Glutamatergic neuron (in vitro differentiated cells): ENCODE results near the gene ABCA3. TPM values are rescaled to one million over a fixed set of nuclear protein-coding genes. Genes with fewer than 3 reads are reported as not detected.

Experiments used
- DNase-seq: peaks from one replicate; pipeline ENCODE4 v3.0.0; 2022
- H3K27ac Mint-ChIP-seq: one replicate; pipeline ENCODE4 v1.8.0; 2020; ENCODE audit warnings: mild to moderate bottlenecking, mixed read lengths, inconsistent platforms; ENCODE audit not compliant: unreplicated experiment
- H3K27me3 Mint-ChIP-seq: one replicate; pipeline ENCODE4 v1.8.0; 2020; ENCODE audit warnings: mild to moderate bottlenecking, moderate library complexity, mixed read lengths, inconsistent platforms; ENCODE audit not compliant: unreplicated experiment
- H3K36me3 Mint-ChIP-seq: one replicate; pipeline ENCODE4 v1.8.0; 2020; ENCODE audit warnings: mild to moderate bottlenecking, mixed read lengths, inconsistent platforms; ENCODE audit not compliant: unreplicated experiment
- H3K4me1 Mint-ChIP-seq: one replicate; pipeline ENCODE4 v1.8.0; 2020; ENCODE audit warnings: mild to moderate bottlenecking, low read depth, mixed read lengths, inconsistent platforms; ENCODE audit not compliant: unreplicated experiment
- H3K4me3 Mint-ChIP-seq: one replicate; pipeline ENCODE4 v1.8.0; 2020; ENCODE audit warnings: mild to moderate bottlenecking, mixed read lengths, inconsistent platforms; ENCODE audit not compliant: unreplicated experiment
- H3K9me3 Mint-ChIP-seq: one replicate; pipeline ENCODE4 v1.8.0; 2020; ENCODE audit warnings: mild to moderate bottlenecking, moderate library complexity, mixed read lengths, inconsistent platforms; ENCODE audit not compliant: unreplicated experiment
- total RNA-seq: library from RNA; stranded (reverse); fragmentation: NEBNext Ultra II Directional; extraction: Animal tissue kit (Norgen Biotek cat#: 25700); gene quantifications from one replicate; pipeline ENCODE4 v1.2.1, GENCODE V29; 2021; ENCODE audit not compliant: unreplicated experiment
- TF ChIP-seq, protein P1 (sequence below): fragments of 200-600 bp; sonication (generic); IDR thresholded peaks from one replicate; pipeline ENCODE4 v1.5.0; 2021; ENCODE audit not compliant: partially characterized antibody, unreplicated experiment

Gene ABCA3
- total RNA-seq, 1 donor from 2014 or later = 110 TPM

DNA sequence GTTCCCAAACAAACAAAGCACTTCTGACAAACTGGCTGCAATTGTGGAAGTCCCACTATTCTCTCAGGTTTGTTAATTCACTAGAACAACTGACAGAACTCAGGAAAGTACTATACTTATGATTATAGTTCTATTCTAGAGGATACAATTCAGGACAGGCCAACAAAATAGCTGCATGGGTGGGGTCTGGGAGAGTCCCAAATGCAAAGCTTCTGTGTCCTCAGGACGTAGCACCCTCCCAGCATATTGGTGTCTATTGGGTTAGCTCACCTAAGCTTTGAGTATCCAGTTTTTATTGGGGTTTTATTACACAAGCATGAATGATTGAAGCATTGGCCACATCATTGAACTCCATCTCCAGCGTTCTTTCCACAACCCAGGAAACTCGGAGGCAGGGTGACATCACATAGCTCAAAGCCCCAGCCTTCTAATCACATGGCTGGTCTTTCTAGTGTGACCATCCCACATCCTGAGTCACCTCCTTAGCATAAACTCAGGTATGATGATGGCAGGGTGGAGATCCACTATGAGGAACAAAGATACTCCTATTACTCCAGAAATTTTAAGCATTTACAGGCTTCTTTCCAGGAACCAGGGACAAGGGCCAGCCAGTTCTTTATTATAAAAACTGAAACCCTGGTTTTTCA, 44.8 kb upstream of the ABCA3 start:
- TF ChIP-seq, protein P1, sequence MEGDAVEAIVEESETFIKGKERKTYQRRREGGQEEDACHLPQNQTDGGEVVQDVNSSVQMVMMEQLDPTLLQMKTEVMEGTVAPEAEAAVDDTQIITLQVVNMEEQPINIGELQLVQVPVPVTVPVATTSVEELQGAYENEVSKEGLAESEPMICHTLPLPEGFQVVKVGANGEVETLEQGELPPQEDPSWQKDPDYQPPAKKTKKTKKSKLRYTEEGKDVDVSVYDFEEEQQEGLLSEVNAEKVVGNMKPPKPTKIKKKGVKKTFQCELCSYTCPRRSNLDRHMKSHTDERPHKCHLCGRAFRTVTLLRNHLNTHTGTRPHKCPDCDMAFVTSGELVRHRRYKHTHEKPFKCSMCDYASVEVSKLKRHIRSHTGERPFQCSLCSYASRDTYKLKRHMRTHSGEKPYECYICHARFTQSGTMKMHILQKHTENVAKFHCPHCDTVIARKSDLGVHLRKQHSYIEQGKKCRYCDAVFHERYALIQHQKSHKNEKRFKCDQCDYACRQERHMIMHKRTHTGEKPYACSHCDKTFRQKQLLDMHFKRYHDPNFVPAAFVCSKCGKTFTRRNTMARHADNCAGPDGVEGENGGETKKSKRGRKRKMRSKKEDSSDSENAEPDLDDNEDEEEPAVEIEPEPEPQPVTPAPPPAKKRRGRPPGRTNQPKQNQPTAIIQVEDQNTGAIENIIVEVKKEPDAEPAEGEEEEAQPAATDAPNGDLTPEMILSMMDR = no peak
- H3K27ac Mint-ChIP-seq = no peak overlapping the region
- no peak for DNase-seq
- H3K36me3 Mint-ChIP-seq = peaks cover 11% of the 10 kb centered on the region
- no peaks in the 10 kb centered on the region for H3K27me3 Mint-ChIP-seq
- no peaks in the 10 kb centered on the region for H3K4me1 Mint-ChIP-seq
- peaks cover 3% of the 10 kb centered on the region for H3K9me3 Mint-ChIP-seq
- no peak overlapping the region for H3K4me3 Mint-ChIP-seq

DNA sequence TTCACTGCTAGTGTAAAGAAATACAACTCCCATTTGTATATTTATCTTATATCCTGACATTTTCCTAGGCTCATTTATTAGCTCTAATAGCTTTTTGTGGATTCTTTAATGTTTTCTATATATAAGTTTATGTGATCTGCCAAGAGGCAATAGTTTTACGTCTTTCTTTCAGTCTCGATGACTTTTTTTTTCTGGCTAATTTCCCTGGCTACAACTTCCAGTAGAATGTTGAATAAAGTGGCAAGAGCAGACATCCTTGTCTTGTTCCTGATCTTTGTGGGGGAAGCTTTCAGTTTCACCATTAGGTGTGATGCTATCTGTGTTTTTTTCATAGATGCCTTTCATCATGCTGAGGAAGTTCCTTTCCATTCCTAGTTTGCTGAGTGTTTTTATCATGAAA, 43.9 kb upstream of the ABCA3 start:
- peaks cover 11% of the 10 kb centered on the region for H3K36me3 Mint-ChIP-seq
- H3K9me3 Mint-ChIP-seq = peaks cover 3% of the 10 kb centered on the region

DNA sequence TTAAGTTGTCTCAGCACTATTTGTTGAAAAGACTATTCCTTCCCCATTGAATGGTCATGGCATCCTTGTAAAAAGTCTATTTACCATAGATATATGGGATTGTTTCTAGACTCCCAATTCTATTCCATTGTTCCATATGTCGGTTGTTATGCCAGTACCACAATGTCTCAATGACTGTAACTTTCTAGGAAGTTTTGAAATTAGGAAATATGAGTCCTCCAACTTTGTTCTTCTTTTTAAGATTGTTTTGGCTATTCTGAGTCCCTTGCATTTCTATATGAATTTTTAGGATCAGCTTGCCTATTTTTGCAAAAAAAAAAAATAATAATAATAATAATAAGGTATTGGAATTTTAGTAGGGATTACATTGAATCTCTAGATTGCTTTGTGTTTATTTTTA, 43.0 kb upstream of the ABCA3 start:
- TF ChIP-seq, protein P1 = no peak
- no peak overlapping the region for H3K4me3 Mint-ChIP-seq
- peaks cover 7% of the 10 kb centered on the region for H3K36me3 Mint-ChIP-seq
- H3K4me1 Mint-ChIP-seq = no peaks in the 10 kb centered on the region
- DNase-seq = no peak
- no peaks in the 10 kb centered on the region for H3K27me3 Mint-ChIP-seq
- H3K9me3 Mint-ChIP-seq = peaks cover 3% of the 10 kb centered on the region
- no peak overlapping the region for H3K27ac Mint-ChIP-seq

More for the DNA sequence above, 43.9 kb upstream of the ABCA3 start:
- DNase-seq = no peak
- H3K27me3 Mint-ChIP-seq = no peaks in the 10 kb centered on the region
- TF ChIP-seq, protein P1 = no peak
- no peak overlapping the region for H3K27ac Mint-ChIP-seq
- H3K4me1 Mint-ChIP-seq = no peaks in the 10 kb centered on the region
- H3K4me3 Mint-ChIP-seq = no peak overlapping the region

DNA sequence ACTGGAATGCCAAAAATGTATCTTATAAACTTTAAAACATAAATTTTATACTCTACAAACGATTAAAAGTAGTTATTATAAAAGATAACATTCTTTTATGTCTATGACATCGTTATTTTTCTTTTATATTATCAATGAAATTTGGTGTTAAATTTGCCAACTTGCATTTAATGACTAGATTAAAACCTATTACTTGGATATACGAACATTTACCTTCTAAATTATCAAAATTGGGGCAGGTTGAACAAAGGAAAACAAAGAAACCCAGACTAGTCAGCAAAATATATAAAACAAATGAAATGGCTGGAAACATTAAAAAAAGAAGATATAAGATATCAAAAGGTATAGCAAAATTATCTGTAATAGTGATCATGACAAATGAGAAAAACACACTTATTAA, 34.1 kb upstream of the ABCA3 start:
- Mint-ChIP-seq H3K4me1 (no peaks in the 10 kb centered on the region), H3K36me3 (no peaks in the 10 kb centered on the region), H3K4me3 (no peak overlapping the region), H3K27me3 (peaks cover 2% of the 10 kb centered on the region), H3K9me3 (no peaks in the 10 kb centered on the region), H3K27ac (no peak overlapping the region)
- TF ChIP-seq, protein P1 = no peak
- DNase-seq = no peak

DNA sequence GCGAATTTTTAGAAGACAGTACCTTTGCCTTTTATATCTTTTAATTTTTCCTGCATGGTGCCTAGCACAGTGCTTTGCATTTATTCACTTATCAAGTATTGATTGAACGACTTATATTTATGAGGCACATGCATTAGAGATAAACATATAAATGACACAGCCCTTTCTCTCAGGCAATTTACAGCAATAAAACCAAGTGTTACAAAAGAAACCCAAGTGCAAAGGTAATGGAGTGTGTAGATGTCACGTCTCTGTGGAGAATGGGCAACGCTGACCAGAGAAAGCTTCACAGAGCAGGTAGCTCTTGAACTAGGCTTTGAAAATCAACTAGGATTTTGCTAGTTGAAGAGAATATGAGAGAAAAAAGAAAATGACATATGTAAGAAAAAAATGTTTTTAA, 32.6 kb upstream of the ABCA3 start:
- no peak overlapping the region for H3K4me3 Mint-ChIP-seq
- H3K27ac Mint-ChIP-seq = no peak overlapping the region
- no peaks in the 10 kb centered on the region for H3K4me1 Mint-ChIP-seq
- no peaks in the 10 kb centered on the region for H3K9me3 Mint-ChIP-seq
- DNase-seq = no peak
- TF ChIP-seq, protein P1 = no peak
- H3K27me3 Mint-ChIP-seq = peaks cover 2% of the 10 kb centered on the region
- H3K36me3 Mint-ChIP-seq = no peaks in the 10 kb centered on the region
